ENCODE results near the gene MICAL3.

The MICAL3 gene

GRCh38 chr22:17960011-17960410, 64.3 kb downstream of the MICAL3 start:
- H3K4me3 ChIP-seq (ENCODE audit: low read depth, low read length), result no peak overlapping the region
- TF ChIP-seq CTCF (IDR thresholded peaks at IDR 0.05; ENCODE audit: low read depth, low read length), result no peak

GRCh38 chr22:17958166-17958565, 66.2 kb downstream of the MICAL3 start:
- TF ChIP-seq CTCF (IDR thresholded peaks at IDR 0.05; ENCODE audit: low read depth, low read length), result no peak
- H3K4me3 ChIP-seq (ENCODE audit: low read depth, low read length), result no peak overlapping the region

GRCh38 chr22:17957693-17958092, 66.7 kb downstream of the MICAL3 start:
- no peak overlapping the region for H3K4me3 ChIP-seq (ENCODE audit: low read depth, low read length)
- no peak for TF ChIP-seq CTCF (IDR thresholded peaks at IDR 0.05; ENCODE audit: low read depth, low read length)

- no peak overlapping the region for H3K4me3 ChIP-seq (ENCODE audit: low read depth, low read length)
- no peak for TF ChIP-seq CTCF (IDR thresholded peaks at IDR 0.05; ENCODE audit: low read depth, low read length)
These were observed 67.2 kb downstream of the MICAL3 start for GRCh38 chr22:17957204-17957603.

GRCh38 chr22:17956630-17957029, 67.7 kb downstream of the MICAL3 start:
- no peak for TF ChIP-seq CTCF (IDR thresholded peaks at IDR 0.05; ENCODE audit: low read depth, low read length)
- no peak overlapping the region for H3K4me3 ChIP-seq (ENCODE audit: low read depth, low read length)

- TF ChIP-seq CTCF (IDR thresholded peaks at IDR 0.05; ENCODE audit: low read depth, low read length), result no peak
- no peak overlapping the region for H3K4me3 ChIP-seq (ENCODE audit: low read depth, low read length)
These were observed 68.6 kb downstream of the MICAL3 start for GRCh38 chr22:17955590-17956379.

GRCh38 chr22:17954860-17955587, 69.3 kb downstream of the MICAL3 start:
- no peak for TF ChIP-seq CTCF (IDR thresholded peaks at IDR 0.05; ENCODE audit: low read depth, low read length)

More at GRCh38 chr22:17954860-17955587, 69.3 kb downstream of the MICAL3 start:
- H3K4me3 ChIP-seq (ENCODE audit: low read depth, low read length), result no peak overlapping the region

All from WI38 (cell line).